Heart right ventricle (tissue), 16 donors: ENCODE measurements around the gene PPP1R26. TPM values are rescaled to one million over a fixed set of nuclear protein-coding genes. Genes with fewer than 3 reads are reported as not detected.

Experiments used
- ATAC-seq, 8 donors: fragments of 200-7000 bp; cut with Tn5 transposase; one replicate each; pipeline ENCODE4 v1.9.1; 2020; ENCODE audit warnings: mild to moderate bottlenecking in 8 of 8, moderate library complexity in 8 of 8, moderate number of reproducible peaks in 1 of 8
- DNase-seq, 2 donors: peaks; one replicate each; pipeline ENCODE4 v3.0.0-alpha.2; 2020
- H3K27ac ChIP-seq, 10 donors: fragments of 200-600 bp; sonication (generic) in 2 of 10; one replicate each; pipeline versions ENCODE4 v1.5.0 to v1.8.0; 2020 to 2022; ENCODE audit warnings: mild to moderate bottlenecking in 3 of 10
- H3K27me3 ChIP-seq, 7 donors: fragments of 200-600 bp; one replicate each; pipeline ENCODE4 v1.8.0; 2021 to 2022; ENCODE audit warnings: mild to moderate bottlenecking in 2 of 7
- H3K36me3 ChIP-seq, 9 donors: fragments of 200-600 bp; sonication (generic) in 1 of 9; one replicate each; pipeline versions ENCODE4 v1.5.0 to v1.8.0; 2020 to 2022; ENCODE audit warnings: mild to moderate bottlenecking in 2 of 9
- H3K4me1 ChIP-seq, 9 donors: fragments of 200-600 bp; sonication (generic) in 1 of 9; one replicate each; pipeline versions ENCODE4 v1.5.0 to v1.8.0; 2020 to 2022; ENCODE audit warnings: mild to moderate bottlenecking in 4 of 9
- H3K4me3 ChIP-seq, 10 donors: fragments of 200-600 bp; sonication (generic) in 2 of 10; one replicate each; pipeline versions ENCODE4 v1.5.0 to v1.8.0; 2020 to 2022; ENCODE audit warnings: mild to moderate bottlenecking in 7 of 10, moderate library complexity in 2 of 10
- H3K9me3 ChIP-seq, 11 donors: fragments of 200-600 bp in 10 of 11; sonication (generic) in 2 of 11; one replicate each; pipeline versions ENCODE4 v1.5.0 to v1.8.0; 2013 to 2022; ENCODE audit warnings: mild to moderate bottlenecking in 2 of 11, control low read depth in 1 of 11, moderate library complexity in 1 of 11
- WGBS, 2 donors: extraction: QIAGEN DNeasy Blood & Tissue Kit; methylation state at CpG; one replicate each; pipeline ENCODE4 v1.1.7; 2013; ENCODE audit warnings: inconsistent platforms in 1 of 2; 5-methylcytosine and 5-hydroxymethylcytosine counted together
- intact Hi-C, 10 donors: fragments of 100-400 bp; cut with DNase I; formaldehyde crosslinking; loops; one replicate each; pipeline versions ENCODE4 v1.11.1 to v1.14.2; 2022
- polyA plus RNA-seq, 2 donors: library from polyadenylated mRNA; stranded (reverse); fragments of 200-250 nt; gene quantifications; one replicate each; pipeline ENCODE4 v1.2.3, GENCODE V29; 2013
- total RNA-seq, 10 donors: library from RNA; stranded (reverse); fragmentation: NEBNext Ultra II Directional in 3 of 10; extraction: Animal tissue kit (Norgen Biotek cat#: 25700) in 3 of 10; gene quantifications; one replicate each; pipeline versions ENCODE4 v1.2.1 to v1.2.4, GENCODE V29; 2021 to 2023
- TF ChIP-seq, protein P1 (sequence below), 9 donors: fragments of 200-600 bp; sonication (generic) in 2 of 9; IDR thresholded peaks; one replicate each; pipeline versions ENCODE4 v1.5.0 to v1.8.0; 2021 to 2022; ENCODE audit warnings: antibody characterized with exemption in 9 of 9, mild to moderate bottlenecking in 5 of 9, moderate library complexity in 1 of 9
- donor health status: Arrhythmogenic right ventricular cardiomyopathy.
- donor health status: ischemic (EF 13 %, LVEDD 7.1; RV severe dilation, severe dysfunction).
- donor health status: healthy with polysubstance abuse.
- donor health status: DM: no; HTN: yes; CAD: no.
- donor health status: DM: no; HTN: no; CAD: no.
- donor health status: ischemic (EF 25% LVEDD 6.9; RV normal size, moderate dysfunction).
- donor health status: ischemic (EF 25% LVEDD 5.7; RV mildly dilated, moderate dysfunction).
- donor health status: healthy.
- donor health status: DM: yes; HTN: yes; CAD: no.
- donor health status: Ischemic cardiomyopathy.
- donor health status: ischemic (EF 35%, LVEDD 5.7; RV mildly dilated, moderate dysfunction).
- donor health status: nonischemic (EF 11% LVEDD 7.7; RV severe dilation, severe dysfunction).
- donor health status: DM: yes; HTN: yes; CAD: no.
- donor health status: PGD.
- donor health status: ischemic (EF 29% LVEDD 5.4; RV normal size, mild dysfunction).
- donor health status: nonischemic (EF 23%, LVEDD 6.1; RV moderate dilation, normal function).

Gene PPP1R26
- total and polyA plus RNA-seq, 12 donors: 7.5 to 26.7 (median 20.6) TPM

DNA sequence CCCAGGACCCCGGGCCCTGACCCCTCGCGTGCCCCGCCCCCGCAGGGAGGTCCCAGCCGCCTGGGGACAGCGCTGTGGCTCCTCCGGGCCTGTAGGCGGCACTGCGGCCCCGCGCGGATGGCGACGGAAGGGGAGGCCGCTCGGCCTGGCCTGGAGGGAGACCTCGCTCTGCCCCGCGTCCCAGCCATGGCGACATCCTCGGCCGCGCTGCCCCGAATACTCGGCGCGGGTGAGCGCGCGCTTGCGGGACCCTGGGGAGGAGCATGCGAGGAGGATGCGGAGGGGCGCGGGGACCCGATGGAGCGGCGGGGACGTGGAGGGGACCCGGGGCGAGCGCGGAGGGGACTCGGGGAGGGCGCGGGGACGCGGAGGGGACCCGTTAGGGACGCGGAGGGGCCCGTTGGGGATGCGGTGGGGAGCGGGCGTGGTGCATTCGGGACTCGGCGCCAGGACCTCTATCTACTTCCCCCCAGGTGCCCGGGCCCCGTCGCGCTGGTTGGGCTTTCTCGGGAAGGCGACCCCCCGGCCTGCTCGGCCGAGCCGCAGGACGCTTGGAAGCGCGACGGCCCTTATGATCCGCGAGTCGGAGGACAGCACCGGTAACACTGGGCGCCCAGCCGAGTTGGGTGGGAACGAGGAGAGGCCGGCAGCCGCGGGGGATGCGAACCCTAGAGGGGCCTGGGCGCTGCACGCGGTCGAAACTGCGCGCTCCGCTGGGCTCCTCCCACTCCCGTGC, 21.1 kb downstream of the PPP1R26 start, which contains the start of gene MRPS2:
Gene MRPS2, plus strand, starts transcription at position 158 of the 736 bp plus-strand sequence. Its CDS starts 29 bp downstream, at position 187.
- ATAC-seq: peak; percentile 93 to 98 (median 96)
- H3K4me3 ChIP-seq: peak within 1 kb of the TSS; percentile 83 to 99 (median 94)
- DNase-seq: peak; percentile 87 to 89
- peaks cover 11 to 36% (median 24%) of the 10 kb centered on the region in 9 donors for H3K4me1 ChIP-seq
- H3K9me3 ChIP-seq: no peaks in the 10 kb centered on the region
- peaks cover 0 to 36% (median 10%) of the 10 kb centered on the region in 9 donors for H3K36me3 ChIP-seq
- no peaks in the 10 kb centered on the region for H3K27me3 ChIP-seq
- 1% methylated on average over 76 to 92 of the region's 92 CpGs for WGBS, 2 donors
- H3K27ac ChIP-seq: peak within 1 kb of the TSS; percentile 57 to 92 (median 82)
- intact Hi-C loops: no loop called here
- TF ChIP-seq, protein P1, sequence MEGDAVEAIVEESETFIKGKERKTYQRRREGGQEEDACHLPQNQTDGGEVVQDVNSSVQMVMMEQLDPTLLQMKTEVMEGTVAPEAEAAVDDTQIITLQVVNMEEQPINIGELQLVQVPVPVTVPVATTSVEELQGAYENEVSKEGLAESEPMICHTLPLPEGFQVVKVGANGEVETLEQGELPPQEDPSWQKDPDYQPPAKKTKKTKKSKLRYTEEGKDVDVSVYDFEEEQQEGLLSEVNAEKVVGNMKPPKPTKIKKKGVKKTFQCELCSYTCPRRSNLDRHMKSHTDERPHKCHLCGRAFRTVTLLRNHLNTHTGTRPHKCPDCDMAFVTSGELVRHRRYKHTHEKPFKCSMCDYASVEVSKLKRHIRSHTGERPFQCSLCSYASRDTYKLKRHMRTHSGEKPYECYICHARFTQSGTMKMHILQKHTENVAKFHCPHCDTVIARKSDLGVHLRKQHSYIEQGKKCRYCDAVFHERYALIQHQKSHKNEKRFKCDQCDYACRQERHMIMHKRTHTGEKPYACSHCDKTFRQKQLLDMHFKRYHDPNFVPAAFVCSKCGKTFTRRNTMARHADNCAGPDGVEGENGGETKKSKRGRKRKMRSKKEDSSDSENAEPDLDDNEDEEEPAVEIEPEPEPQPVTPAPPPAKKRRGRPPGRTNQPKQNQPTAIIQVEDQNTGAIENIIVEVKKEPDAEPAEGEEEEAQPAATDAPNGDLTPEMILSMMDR (IDR thresholded peaks at IDR 0.05): peak; percentile 79 to 98 (median 94)

DNA sequence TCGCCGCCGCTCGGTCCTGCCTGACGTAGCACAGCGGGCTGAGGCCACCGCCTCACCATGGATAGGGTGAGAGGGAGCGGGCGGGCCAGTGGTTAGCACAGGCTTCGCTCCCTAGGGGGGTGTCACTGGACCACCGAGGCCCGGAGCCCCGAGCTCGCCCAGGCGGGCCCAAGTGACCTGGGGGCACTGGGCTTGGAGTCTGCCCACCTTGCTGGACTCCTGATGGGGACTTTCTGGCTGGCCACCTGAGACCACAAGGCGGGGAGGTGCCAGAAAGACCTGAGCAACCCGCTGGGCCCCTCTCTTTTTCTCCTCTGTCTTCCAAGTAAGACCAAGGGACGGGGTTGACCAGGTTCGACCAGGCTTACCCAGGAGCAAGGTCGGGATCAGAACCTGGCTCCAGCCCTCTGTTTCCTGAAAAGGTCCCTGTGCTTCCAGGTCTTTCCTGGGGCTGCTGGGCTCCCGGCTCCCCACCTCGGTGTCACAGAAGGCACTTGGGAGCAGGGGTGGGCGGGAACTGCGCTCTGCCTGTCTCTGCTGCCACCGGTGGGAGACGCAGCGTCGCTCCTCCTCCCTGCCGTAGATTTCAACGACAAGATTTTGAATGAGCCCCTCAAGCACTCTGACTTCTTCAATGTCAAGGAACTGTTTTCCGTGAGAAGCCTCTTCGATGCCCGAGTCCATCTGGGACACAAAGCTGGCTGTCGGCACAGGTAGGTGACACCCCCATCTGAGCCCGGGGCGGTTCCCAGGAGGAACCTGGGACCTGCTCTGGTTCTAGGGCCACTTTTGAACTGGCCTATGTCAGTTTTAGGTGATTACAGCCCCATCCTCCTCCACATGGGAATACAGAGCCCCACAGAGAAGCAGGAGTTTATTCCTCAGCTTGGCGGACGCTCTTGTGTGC, 21.9 kb downstream of the PPP1R26 start:
- peak in 1 of 8 donors; percentile 64 for ATAC-seq
- DNase-seq: no peak
- 39 to 42% methylated on average over 38 of the region's 38 CpGs for WGBS, 2 donors

DNA sequence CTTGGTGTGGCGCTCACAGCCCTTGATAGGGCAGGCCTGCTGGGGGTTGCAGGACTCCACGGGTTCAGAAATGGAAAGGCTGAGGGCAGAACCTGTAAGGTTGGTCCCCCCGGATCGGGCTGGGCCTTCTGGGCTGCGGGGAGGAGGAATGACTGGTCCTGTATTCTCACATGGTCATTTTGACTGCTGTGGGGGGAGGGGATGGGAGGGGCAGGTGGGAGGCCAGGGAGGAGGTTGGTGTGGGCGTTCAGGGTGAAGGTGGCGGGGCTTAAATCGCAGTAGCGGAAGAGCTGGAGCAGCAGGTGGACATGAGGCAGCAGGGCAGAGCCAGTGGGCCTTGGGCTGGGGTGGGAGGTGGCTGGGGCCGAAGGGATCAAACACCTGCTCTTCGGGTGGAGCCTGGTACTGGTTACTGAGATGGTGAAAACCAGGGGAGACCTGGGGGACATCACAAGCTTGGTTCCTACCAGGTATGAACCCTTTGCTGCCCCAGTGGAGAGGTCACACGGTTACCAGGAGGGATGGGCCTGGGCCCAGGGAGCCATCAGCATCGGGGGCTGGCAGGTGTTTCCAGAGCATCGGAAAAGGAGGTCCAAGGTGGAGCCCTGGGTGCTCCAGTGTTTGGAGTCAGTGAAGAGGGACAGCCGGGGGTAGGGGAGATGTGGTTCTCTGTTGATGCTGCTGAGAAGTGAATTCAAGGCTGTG, 22.7 kb downstream of the PPP1R26 start:
- 89 to 90% methylated on average over 15 of the region's 15 CpGs for WGBS, 2 donors
- DNase-seq: peak in 1 of 2 donors; percentile 7
- Histone ChIP-seq H3K36me3 (peaks cover 0 to 36% (median 10%) of the 10 kb centered on the region in 9 donors), H3K27me3 (no peaks in the 10 kb centered on the region), H3K9me3 (no peaks in the 10 kb centered on the region), H3K4me1 (peaks cover 11 to 35% (median 24%) of the 10 kb centered on the region in 9 donors), H3K4me3 (peak overlapping the region in 4 of 10 donors; percentile 93 to 99 (median 98)), H3K27ac (no peak overlapping the region)
- intact Hi-C loops: no loop called here
- TF ChIP-seq, protein P1 (IDR thresholded peaks at IDR 0.05): no peak
- no peak for ATAC-seq

More for the DNA sequence above, 21.9 kb downstream of the PPP1R26 start:
- peaks cover 11 to 34% (median 24%) of the 10 kb centered on the region in 9 donors for H3K4me1 ChIP-seq
- intact Hi-C loops: no loop called here
- H3K27ac ChIP-seq: peak overlapping the region; percentile 57 to 92 (median 82)
- TF ChIP-seq, protein P1 (IDR thresholded peaks at IDR 0.05): no peak
- no peaks in the 10 kb centered on the region for H3K9me3 ChIP-seq
- H3K27me3 ChIP-seq: no peaks in the 10 kb centered on the region
- H3K36me3 ChIP-seq: peaks cover 0 to 36% (median 10%) of the 10 kb centered on the region in 9 donors
- H3K4me3 ChIP-seq: peak overlapping the region; percentile 83 to 99 (median 94)
